Osteoblast (primary cell): Measurements from ENCODE around the gene DCAF11. TPM values are rescaled to one million over a fixed set of nuclear protein-coding genes. Genes with fewer than 3 reads are reported as not detected.

Experiments used
- DNase-seq: peaks from one replicate; pipeline ENCODE4 v3.0.0; 2011; ENCODE audit warnings: low spot score, mixed read lengths; ENCODE audit not compliant: insufficient read length; ENCODE audit errors: missing footprints
- H2AFZ ChIP-seq: 2 replicates; pipeline ENCODE4 v1.6.0; 2011; ENCODE audit warnings: mild to moderate bottlenecking, low read length
- H3K27ac ChIP-seq: 2 replicates; pipeline ENCODE4 v1.5.1; 2011; ENCODE audit warnings: mild to moderate bottlenecking, low read depth, low read length, moderate library complexity
- H3K27me3 ChIP-seq: 2 replicates; pipeline ENCODE4 v1.6.0; 2012; ENCODE audit warnings: mild to moderate bottlenecking, control low read depth, inconsistent platforms, low read length, moderate library complexity; ENCODE audit not compliant: insufficient read depth
- H3K36me3 ChIP-seq: 2 replicates; pipeline ENCODE4 v1.5.1; 2011; ENCODE audit warnings: mild to moderate bottlenecking, low read length, control low read depth, moderate library complexity; ENCODE audit not compliant: insufficient read depth
- H3K4me1 ChIP-seq: 2 replicates; pipeline ENCODE4 v1.5.1; 2011; ENCODE audit warnings: mild to moderate bottlenecking, low read length, control low read depth, moderate library complexity; ENCODE audit not compliant: insufficient read depth
- H3K4me2 ChIP-seq: 2 replicates; pipeline ENCODE4 v1.6.0; 2011; ENCODE audit warnings: mild to moderate bottlenecking, low read length; ENCODE audit not compliant: insufficient read depth
- H3K4me3 ChIP-seq: fragments of 200-600 bp; sonication (generic); 3 replicates; pipeline ENCODE4 v1.5.1; 2012; ENCODE audit warnings: mild to moderate bottlenecking, low read length, inconsistent platforms; ENCODE audit not compliant: insufficient read depth
- H3K79me2 ChIP-seq: 2 replicates; pipeline ENCODE4 v1.6.0; 2012; ENCODE audit warnings: mild to moderate bottlenecking, low read length, control low read depth, inconsistent platforms; ENCODE audit not compliant: insufficient read depth
- H3K9me3 ChIP-seq: 2 replicates; pipeline ENCODE4 v1.5.1; 2011; ENCODE audit warnings: low read depth, low read length, control low read depth
- H4K20me1 ChIP-seq: 2 replicates; pipeline ENCODE4 v1.6.0; 2012; ENCODE audit warnings: mild to moderate bottlenecking, low read length, control low read depth; ENCODE audit not compliant: insufficient read depth
- total RNA-seq: library from RNA; depleted of rRNA; stranded (reverse); fragments of >200 nt; gene quantifications from 2 replicates; pipeline ENCODE4 v1.2.3, GENCODE V29; 2012
- TF ChIP-seq, protein P1 (sequence below): IDR thresholded peaks from 2 replicates; pipeline ENCODE4 v1.5.1; 2011; ENCODE audit warnings: mild to moderate bottlenecking, low read depth, low read length, moderate library complexity; ENCODE audit errors: extremely low read depth

Gene DCAF11
- total RNA-seq, 1 donor = 84.7 TPM

DNA sequence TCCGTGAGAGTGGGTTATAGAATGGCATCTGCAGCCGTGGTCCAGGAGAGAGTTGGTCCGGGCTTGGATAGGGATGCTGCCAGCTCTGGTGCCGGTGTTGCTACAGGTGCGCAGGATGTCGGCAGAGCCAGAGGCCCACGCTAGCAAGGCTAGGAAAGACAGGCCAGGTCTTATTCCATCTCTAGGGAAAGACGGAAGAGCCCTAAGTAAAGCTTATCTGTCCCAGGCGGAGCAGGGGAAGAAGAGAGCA lies 20.9 kb downstream of the DCAF11 start:
- Histone ChIP-seq H3K27ac (no peak overlapping the region), H3K36me3 (peaks cover 26% of the 10 kb centered on the region), H3K4me1 (peaks cover 12% of the 10 kb centered on the region), H3K4me2 (peak overlapping the region; percentile 91), H3K9me3 (no peaks in the 10 kb centered on the region), H3K27me3 (no peaks in the 10 kb centered on the region), H2AFZ (peak overlapping the region; percentile 98), H4K20me1 (peaks cover 3% of the 10 kb centered on the region), H3K79me2 (peaks cover 44% of the 10 kb centered on the region), H3K4me3 (peak overlapping the region; percentile 97)
- TF ChIP-seq, protein P1, sequence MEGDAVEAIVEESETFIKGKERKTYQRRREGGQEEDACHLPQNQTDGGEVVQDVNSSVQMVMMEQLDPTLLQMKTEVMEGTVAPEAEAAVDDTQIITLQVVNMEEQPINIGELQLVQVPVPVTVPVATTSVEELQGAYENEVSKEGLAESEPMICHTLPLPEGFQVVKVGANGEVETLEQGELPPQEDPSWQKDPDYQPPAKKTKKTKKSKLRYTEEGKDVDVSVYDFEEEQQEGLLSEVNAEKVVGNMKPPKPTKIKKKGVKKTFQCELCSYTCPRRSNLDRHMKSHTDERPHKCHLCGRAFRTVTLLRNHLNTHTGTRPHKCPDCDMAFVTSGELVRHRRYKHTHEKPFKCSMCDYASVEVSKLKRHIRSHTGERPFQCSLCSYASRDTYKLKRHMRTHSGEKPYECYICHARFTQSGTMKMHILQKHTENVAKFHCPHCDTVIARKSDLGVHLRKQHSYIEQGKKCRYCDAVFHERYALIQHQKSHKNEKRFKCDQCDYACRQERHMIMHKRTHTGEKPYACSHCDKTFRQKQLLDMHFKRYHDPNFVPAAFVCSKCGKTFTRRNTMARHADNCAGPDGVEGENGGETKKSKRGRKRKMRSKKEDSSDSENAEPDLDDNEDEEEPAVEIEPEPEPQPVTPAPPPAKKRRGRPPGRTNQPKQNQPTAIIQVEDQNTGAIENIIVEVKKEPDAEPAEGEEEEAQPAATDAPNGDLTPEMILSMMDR = no peak
- no peak for DNase-seq

- Histone ChIP-seq H3K9me3 (no peaks in the 10 kb centered on the region), H3K36me3 (peaks cover 26% of the 10 kb centered on the region), H3K4me3 (peak within 1 kb of the TSS; percentile 97), H4K20me1 (peaks cover 7% of the 10 kb centered on the region), H3K27me3 (no peaks in the 10 kb centered on the region), H3K4me1 (peaks cover 12% of the 10 kb centered on the region), H3K27ac (peak within 1 kb of the TSS; percentile 69), H2AFZ (peak within 1 kb of the TSS; percentile 98), H3K4me2 (peak within 1 kb of the TSS; percentile 97), H3K79me2 (peaks cover 49% of the 10 kb centered on the region)
- peak; percentile 99 for DNase-seq
- TF ChIP-seq, protein P1 = no peak
Observed at GRCh38 chr14:24135834-24136683, 21.5 kb downstream of the DCAF11 start, which contains the start of gene PSME1. TSS of gene PSME1 (plus strand) at chr14:24136194. CDS start at chr14:24136263, 69 bp downstream.

DNA sequence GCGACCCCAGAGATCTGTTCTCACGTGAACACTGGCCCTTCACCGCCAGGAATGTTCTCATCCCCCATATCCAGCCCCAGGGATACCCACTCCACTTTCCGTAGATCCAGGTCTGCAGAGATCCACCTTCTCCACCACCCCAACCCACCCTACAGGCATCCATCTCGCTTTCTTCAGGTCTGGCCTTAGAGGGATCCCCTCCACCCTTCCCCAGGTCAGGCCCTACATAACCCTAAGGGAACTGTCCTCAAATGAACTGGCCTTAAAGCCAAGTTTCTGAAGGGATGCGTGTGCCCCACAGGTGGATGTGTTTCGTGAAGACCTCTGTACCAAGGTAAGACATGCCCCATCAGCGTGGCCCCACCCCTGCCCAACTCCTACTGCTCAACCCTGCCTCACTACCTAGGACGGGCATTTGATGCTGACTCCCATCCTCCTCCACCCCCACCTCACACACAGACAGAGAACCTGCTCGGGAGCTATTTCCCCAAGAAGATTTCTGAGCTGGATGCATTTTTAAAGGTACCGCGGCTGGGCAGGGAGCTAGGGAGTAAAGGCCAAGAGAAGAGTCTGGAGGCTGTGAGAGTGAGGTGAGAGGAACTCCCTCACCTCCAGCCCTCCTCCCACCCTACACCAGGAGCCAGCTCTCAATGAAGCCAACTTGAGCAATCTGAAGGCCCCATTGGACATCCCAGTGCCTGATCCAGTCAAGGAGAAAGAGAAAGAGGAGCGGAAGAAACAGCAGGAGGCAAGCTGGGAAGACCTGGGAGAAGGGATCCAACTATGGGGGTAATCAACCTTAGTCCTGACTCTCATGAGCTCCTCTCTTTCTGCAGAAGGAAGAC lies 22.3 kb downstream of the DCAF11 start:
- peak overlapping the region; percentile 69 for H3K27ac ChIP-seq
- H3K79me2 ChIP-seq = peaks cover 49% of the 10 kb centered on the region
- H3K27me3 ChIP-seq = no peaks in the 10 kb centered on the region
- peak overlapping the region; percentile 42 for H2AFZ ChIP-seq
- peak overlapping the region; percentile 97 for H3K4me2 ChIP-seq
- no peaks in the 10 kb centered on the region for H3K9me3 ChIP-seq
- H3K4me1 ChIP-seq = peaks cover 14% of the 10 kb centered on the region
- H4K20me1 ChIP-seq = peaks cover 8% of the 10 kb centered on the region
- H3K4me3 ChIP-seq = peak overlapping the region; percentile 97
- no peak for DNase-seq
- TF ChIP-seq, protein P1 = no peak
- H3K36me3 ChIP-seq = peaks cover 26% of the 10 kb centered on the region
